A549 (cell line): Measurements from ENCODE around the gene EMC8.

Experiments
- TF ChIP-seq, protein P1 (sequence below): fragments of >200 bp; sonication (Bioruptor Twin); formaldehyde crosslinking; IDR thresholded peaks from 3 replicates; pipeline ENCODE4 v1.5.1; 2016
- TF ChIP-seq, protein P2 (sequence below): IDR thresholded peaks from 2 replicates; pipeline ENCODE4 v1.6.1; 2012

DNA sequence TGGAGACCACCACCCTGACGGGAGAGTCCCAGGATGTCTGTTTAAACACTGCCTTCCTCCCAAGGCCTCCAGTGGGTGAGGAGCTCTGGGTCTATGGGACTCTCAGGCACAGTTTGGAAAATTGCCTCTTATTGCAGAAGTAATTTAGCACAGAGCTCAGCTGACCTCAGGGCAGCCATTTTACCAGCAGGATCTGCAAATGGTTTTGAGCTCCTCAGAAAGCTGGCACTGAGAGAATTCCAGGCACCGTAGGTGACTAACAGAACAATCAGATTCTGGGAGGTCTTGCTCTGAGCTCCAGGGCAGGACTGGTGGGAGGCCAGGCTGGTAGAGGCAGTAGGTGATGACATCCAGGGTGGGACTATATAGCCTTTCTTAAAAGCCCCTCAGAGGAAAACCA lies 31.1 kb downstream of the EMC8 start:
- TF ChIP-seq, protein P1, sequence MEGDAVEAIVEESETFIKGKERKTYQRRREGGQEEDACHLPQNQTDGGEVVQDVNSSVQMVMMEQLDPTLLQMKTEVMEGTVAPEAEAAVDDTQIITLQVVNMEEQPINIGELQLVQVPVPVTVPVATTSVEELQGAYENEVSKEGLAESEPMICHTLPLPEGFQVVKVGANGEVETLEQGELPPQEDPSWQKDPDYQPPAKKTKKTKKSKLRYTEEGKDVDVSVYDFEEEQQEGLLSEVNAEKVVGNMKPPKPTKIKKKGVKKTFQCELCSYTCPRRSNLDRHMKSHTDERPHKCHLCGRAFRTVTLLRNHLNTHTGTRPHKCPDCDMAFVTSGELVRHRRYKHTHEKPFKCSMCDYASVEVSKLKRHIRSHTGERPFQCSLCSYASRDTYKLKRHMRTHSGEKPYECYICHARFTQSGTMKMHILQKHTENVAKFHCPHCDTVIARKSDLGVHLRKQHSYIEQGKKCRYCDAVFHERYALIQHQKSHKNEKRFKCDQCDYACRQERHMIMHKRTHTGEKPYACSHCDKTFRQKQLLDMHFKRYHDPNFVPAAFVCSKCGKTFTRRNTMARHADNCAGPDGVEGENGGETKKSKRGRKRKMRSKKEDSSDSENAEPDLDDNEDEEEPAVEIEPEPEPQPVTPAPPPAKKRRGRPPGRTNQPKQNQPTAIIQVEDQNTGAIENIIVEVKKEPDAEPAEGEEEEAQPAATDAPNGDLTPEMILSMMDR = no peak
- TF ChIP-seq, protein P2, sequence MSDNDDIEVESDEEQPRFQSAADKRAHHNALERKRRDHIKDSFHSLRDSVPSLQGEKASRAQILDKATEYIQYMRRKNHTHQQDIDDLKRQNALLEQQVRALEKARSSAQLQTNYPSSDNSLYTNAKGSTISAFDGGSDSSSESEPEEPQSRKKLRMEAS = no peak
